NCI-H146 (cell line): ENCODE results near the gene AGGF1.
"Not testable (repeated sequence)": the region's sequence is repeated elsewhere in the genome, so short reads cannot be mapped to it uniquely, and the experiment has no call there.

Source experiments
- DNase-seq: peaks from one replicate; lab custom pipeline; 2025; lab: John Stamatoyannopoulos, UW

AGGF1 gene

GRCh38 chr5:77030097-77031071 lies at the start of gene AGGF1:
Gene AGGF1, plus strand, starts transcription at chr5:77030404. Its CDS starts 363 bp downstream, at chr5:77030767.
- peak; percentile 97 for DNase-seq

- DNase-seq: no peak
Observed at GRCh38 chr5:76980518-76981144, 49.6 kb upstream of the AGGF1 start.

GRCh38 chr5:76982450-76982849 lies 47.8 kb upstream of the AGGF1 start:
- DNase-seq: no peak

- no peak for DNase-seq
Observed at GRCh38 chr5:76983468-76983867, 46.7 kb upstream of the AGGF1 start.

- DNase-seq: peak; percentile 70
Observed at GRCh38 chr5:76986825-76987526, 43.2 kb upstream of the AGGF1 start.

GRCh38 chr5:76990899-76991459 lies 39.2 kb upstream of the AGGF1 start:
- no peak for DNase-seq

- DNase-seq: not testable (repeated sequence)
Observed at GRCh38 chr5:76993436-76993835, 36.8 kb upstream of the AGGF1 start.

GRCh38 chr5:76994337-76994736 lies 35.9 kb upstream of the AGGF1 start:
- no peak for DNase-seq

- not testable (repeated sequence) for DNase-seq
Observed at GRCh38 chr5:76998251-76998650, 32.0 kb upstream of the AGGF1 start.

GRCh38 chr5:76999451-76999850 lies 30.8 kb upstream of the AGGF1 start:
- no peak for DNase-seq

- no peak for DNase-seq
Observed at GRCh38 chr5:77003246-77003645, 27.0 kb upstream of the AGGF1 start.

- no peak for DNase-seq
Observed at GRCh38 chr5:77006124-77006523, 24.1 kb upstream of the AGGF1 start.

- no peak for DNase-seq
Observed at GRCh38 chr5:77008413-77008812, 21.8 kb upstream of the AGGF1 start.

GRCh38 chr5:77010243-77010642 lies 20.0 kb upstream of the AGGF1 start:
- DNase-seq: no peak

- DNase-seq: no peak
Observed at GRCh38 chr5:77011498-77011897, 18.7 kb upstream of the AGGF1 start.

- DNase-seq: no peak
Observed at GRCh38 chr5:77012601-77013000, 17.6 kb upstream of the AGGF1 start.

- DNase-seq: peak; percentile 1
Observed at GRCh38 chr5:77015938-77016569, 14.2 kb upstream of the AGGF1 start.

GRCh38 chr5:77016962-77017361 lies 13.2 kb upstream of the AGGF1 start:
- DNase-seq: no peak

- DNase-seq: no peak
Observed at GRCh38 chr5:77017668-77018067, 12.5 kb upstream of the AGGF1 start.

- DNase-seq: no peak
Observed at GRCh38 chr5:77022511-77023417, 7.4 kb upstream of the AGGF1 start.

GRCh38 chr5:77024490-77024889 lies 5.7 kb upstream of the AGGF1 start:
- no peak for DNase-seq
